Measurements from ENCODE around the gene IQCH. TPM values are rescaled to one million over a fixed set of nuclear protein-coding genes. Genes with fewer than 3 reads are reported as not detected.

The IQCH gene
- total RNA-seq, 4 donors from 2014 or later = 9.6 to 13.7 (median 11.8) TPM

DNA sequence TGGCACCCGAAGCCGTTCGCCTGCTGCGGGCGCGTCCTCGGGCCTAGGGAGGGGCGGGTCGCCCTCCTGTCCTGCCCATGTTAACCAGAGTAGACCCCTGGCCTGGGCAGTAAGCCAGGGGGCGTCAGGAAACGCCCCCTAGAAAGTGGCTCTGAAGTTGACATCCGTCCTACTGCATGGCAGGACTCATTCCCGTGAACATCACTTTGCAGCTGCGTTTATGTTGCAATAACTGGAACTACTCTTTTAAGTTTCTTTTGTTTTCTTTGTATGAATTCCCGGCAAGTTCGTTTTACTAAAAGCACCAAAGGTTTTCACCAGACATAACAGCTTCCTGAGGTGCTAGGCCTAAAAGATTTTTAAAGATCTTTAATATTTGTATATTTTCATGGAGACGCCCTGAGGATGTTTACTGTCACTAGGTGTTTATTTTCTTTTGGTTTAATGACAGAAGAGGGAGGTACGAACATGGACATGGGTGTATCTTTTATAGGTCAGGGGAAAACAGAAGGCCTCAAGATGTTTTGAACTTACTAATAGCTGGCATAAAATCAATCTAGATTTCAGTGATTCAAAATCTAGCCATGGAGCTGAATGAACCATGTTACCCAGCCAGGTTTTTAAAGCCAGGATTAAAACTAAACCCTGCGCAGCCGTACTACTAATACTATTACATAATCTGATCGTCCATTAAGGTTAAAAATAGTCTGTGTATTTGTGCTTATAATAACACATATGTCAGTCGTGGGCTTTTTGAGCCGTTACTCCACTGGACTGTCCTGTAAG is 267.4 kb downstream of the IQCH start:
- Histone ChIP-seq H3K9me3 (no peaks in the 10 kb centered on the region), H3K36me3 (no peaks in the 10 kb centered on the region), H3K27ac (peak overlapping the region; percentile 82 to 99 (median 99)), H3K27me3 (no peaks in the 10 kb centered on the region), H3K4me3 (replicated peaks in 1 of 3) (peak overlapping the region; percentile 32 to 75 (median 71)), H3K4me1 (peaks cover 17 to 20% of the 10 kb centered on the region in 2 donors)
- DNase-seq = peak in 1 of 2 donors; percentile 11
- intact Hi-C loops (cut with DNase I) = loop anchor here (5.0 kb wide), 1 partner anchor 315 kb away; no protein-coding TSS in a partner anchor
- TF ChIP-seq, protein P1, sequence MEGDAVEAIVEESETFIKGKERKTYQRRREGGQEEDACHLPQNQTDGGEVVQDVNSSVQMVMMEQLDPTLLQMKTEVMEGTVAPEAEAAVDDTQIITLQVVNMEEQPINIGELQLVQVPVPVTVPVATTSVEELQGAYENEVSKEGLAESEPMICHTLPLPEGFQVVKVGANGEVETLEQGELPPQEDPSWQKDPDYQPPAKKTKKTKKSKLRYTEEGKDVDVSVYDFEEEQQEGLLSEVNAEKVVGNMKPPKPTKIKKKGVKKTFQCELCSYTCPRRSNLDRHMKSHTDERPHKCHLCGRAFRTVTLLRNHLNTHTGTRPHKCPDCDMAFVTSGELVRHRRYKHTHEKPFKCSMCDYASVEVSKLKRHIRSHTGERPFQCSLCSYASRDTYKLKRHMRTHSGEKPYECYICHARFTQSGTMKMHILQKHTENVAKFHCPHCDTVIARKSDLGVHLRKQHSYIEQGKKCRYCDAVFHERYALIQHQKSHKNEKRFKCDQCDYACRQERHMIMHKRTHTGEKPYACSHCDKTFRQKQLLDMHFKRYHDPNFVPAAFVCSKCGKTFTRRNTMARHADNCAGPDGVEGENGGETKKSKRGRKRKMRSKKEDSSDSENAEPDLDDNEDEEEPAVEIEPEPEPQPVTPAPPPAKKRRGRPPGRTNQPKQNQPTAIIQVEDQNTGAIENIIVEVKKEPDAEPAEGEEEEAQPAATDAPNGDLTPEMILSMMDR (IDR thresholded peaks at IDR 0.05) = no peak
- TF ChIP-seq POLR2A (IDR thresholded peaks at IDR 0.05) = no peak
- WGBS, 2 donors = 1 to 4% methylated on average over 14 to 21 of the region's 23 CpGs

DNA sequence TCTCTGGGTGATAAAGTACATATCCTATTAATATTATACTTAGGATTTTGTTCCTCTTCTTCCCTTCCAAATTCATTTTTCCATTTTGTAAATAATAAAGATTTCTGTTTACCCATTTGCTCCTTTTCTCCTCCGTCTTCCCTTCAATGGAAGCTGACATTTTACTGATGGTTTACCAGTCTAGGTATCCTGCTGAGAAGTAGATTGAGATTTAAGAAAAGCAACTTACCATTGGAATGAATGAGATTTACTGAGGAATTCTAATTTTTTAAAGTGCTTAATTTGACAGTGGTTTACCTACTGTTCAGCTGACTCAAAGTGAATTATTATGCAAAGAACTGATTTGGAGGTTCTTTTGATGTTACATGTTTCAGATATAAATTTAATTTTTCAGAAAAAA is 268.7 kb downstream of the IQCH start:
- peaks cover 17 to 20% of the 10 kb centered on the region in 2 donors for H3K4me1 ChIP-seq
- no peaks in the 10 kb centered on the region for H3K27me3 ChIP-seq
- intact Hi-C loops (cut with DNase I) = loop anchor here (5.0 kb wide), 1 partner anchor 314 kb away; no protein-coding TSS in a partner anchor
- peak overlapping the region in 1 of 3 donors; percentile 99 for H3K27ac ChIP-seq
- peaks cover 0 to 6% of the 10 kb centered on the region in 2 donors for H3K36me3 ChIP-seq
- TF ChIP-seq, protein P1 (IDR thresholded peaks at IDR 0.05) = no peak
- no peak for TF ChIP-seq POLR2A (IDR thresholded peaks at IDR 0.05)
- 92 to 95% methylated on average over 1 of the region's 1 CpG for WGBS, 2 donors
- DNase-seq = no peak
- no peak overlapping the region for H3K4me3 ChIP-seq (replicated peaks in 1 of 3)
- no peaks in the 10 kb centered on the region for H3K9me3 ChIP-seq

DNA sequence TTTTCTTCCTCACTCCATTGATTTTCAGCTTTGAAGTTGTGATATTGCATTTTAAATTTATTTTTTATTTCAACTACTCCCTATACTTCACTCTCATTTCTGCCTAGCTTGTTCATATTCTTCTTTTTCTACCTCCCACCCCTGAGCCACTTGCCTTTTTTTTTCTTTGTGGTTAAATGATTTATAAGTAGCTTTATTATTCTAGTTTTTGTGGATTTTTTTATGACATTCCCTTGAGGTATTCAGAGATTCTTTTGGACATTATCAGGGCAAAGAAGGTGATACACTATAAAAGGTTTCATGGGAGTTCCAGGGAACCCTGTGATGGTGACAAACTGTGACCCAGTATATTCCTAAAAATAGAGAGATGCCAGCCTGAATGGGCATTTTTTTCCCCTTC is 269.6 kb downstream of the IQCH start:
- intact Hi-C loops (cut with DNase I) = loop anchor here (5.0 kb wide), 1 partner anchor 313 kb away; no protein-coding TSS in a partner anchor
- DNase-seq = no peak
- H3K27ac ChIP-seq = no peak overlapping the region
- no peaks in the 10 kb centered on the region for H3K27me3 ChIP-seq
- H3K36me3 ChIP-seq = peaks cover 0 to 6% of the 10 kb centered on the region in 2 donors
- H3K9me3 ChIP-seq = no peaks in the 10 kb centered on the region
- no peak for TF ChIP-seq POLR2A (IDR thresholded peaks at IDR 0.05)
- TF ChIP-seq, protein P1 (IDR thresholded peaks at IDR 0.05) = no peak
- peaks cover 17 to 20% of the 10 kb centered on the region in 2 donors for H3K4me1 ChIP-seq
- H3K4me3 ChIP-seq (replicated peaks in 1 of 3) = no peak overlapping the region

DNA sequence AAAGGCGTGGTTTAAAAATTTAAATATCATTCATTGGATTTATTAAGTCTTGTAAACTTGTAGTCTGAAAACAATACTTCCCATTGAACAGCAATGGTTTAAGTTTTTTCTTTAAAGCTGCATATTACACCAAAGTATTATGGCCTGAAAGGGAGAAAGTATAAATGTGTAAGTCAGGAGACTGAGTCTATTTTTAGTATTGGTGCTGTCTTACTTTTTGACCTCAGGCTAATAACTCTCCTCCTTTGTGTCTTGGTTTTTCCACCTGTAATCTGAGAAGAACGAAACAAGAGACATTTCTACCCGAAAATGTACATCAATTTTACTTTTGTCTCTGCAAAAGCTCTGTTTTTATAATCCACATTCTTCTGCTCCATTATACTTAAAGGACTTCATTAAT is 273.9 kb downstream of the IQCH start:
- Histone ChIP-seq H3K36me3 (peaks cover 0 to 6% of the 10 kb centered on the region in 2 donors), H3K4me1 (peaks cover 8 to 11% of the 10 kb centered on the region in 2 donors), H3K27me3 (no peaks in the 10 kb centered on the region), H3K4me3 (replicated peaks in 1 of 3) (no peak overlapping the region), H3K9me3 (no peaks in the 10 kb centered on the region), H3K27ac (no peak overlapping the region)
- DNase-seq = no peak
- TF ChIP-seq, protein P1 (IDR thresholded peaks at IDR 0.05) = no peak
- no peak for TF ChIP-seq POLR2A (IDR thresholded peaks at IDR 0.05)
- WGBS, 2 donors = 97% methylated on average over 3 of the region's 3 CpGs
- intact Hi-C loops (cut with DNase I) = no loop called here

DNA sequence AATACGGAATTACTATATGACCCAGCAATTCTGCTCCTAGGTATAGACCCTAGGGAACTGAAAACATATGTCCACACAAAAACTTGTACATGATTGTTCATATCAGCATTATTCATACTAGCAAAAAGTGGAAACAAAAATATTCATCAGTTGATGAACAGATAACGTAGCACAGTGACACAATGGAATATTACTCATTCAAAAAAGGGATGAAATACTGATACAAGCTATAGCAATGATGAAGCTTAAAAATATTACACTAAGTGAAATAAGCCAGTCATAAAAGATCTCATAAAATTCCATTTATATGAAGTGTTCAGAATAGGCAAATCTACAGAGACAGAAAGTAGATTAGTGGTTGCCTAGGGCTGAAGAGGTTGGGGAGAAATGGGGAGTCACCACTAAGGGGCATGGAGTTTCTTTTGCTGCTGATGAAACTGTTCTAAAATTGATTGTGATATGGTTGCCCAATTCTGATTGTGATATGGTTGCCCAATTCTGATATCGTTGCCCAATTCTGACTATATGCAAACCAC is 276.9 kb downstream of the IQCH start:
- intact Hi-C loops (cut with DNase I) = no loop called here
- Histone ChIP-seq H3K36me3 (peaks cover 0 to 6% of the 10 kb centered on the region in 2 donors), H3K27ac (no peak overlapping the region), H3K4me1 (no peaks in the 10 kb centered on the region), H3K4me3 (replicated peaks in 1 of 3) (no peak overlapping the region), H3K9me3 (no peaks in the 10 kb centered on the region), H3K27me3 (no peaks in the 10 kb centered on the region)
- TF ChIP-seq, protein P1 (IDR thresholded peaks at IDR 0.05) = no peak
- no peak for TF ChIP-seq POLR2A (IDR thresholded peaks at IDR 0.05)
- no peak for DNase-seq
- 86 to 87% methylated on average over 3 of the region's 3 CpGs for WGBS, 2 donors

Measured in thyroid gland (tissue), 4 donors.